Mammary epithelial cell (primary cell): ENCODE data around the gene MMAB.

ENCODE experiments used
- CTCF ChIP-seq, 2 donors: IDR thresholded peaks in 1 of 2; conservative IDR thresholded peaks in 1 of 2; 2 replicates each; pipeline ENCODE4 v1.5.1; 2011 to 2012; ENCODE audit warnings: inconsistent platforms in 2 of 2, low read length in 2 of 2, mild to moderate bottlenecking in 2 of 2, control low read depth in 1 of 2, low read depth in 1 of 2; ENCODE audit not compliant: insufficient read depth in 1 of 2; ENCODE audit errors: extremely low read depth in 1 of 2
- EZH2 ChIP-seq: IDR thresholded peaks from 2 replicates; pipeline ENCODE4 v1.6.1; 2012; ENCODE audit warnings: low read length, inconsistent platforms, borderline replicate concordance

- no peak for TF ChIP-seq CTCF (conservative IDR thresholded peaks at IDR 0.05 in 1 of 2, IDR thresholded peaks at IDR 0.05 in 1 of 2; ENCODE audit: extremely low read depth in 1 of 2, insufficient read depth in 1 of 2, low read depth in 1 of 2, low read length in 2 of 2)
- TF ChIP-seq EZH2: no peak
These were observed 25.1 kb upstream of the MMAB start for GRCh38 chr12:109598428-109598854.
